BJ (cell line): ENCODE data around the gene SPEF1. TPM values are rescaled to one million over a fixed set of nuclear protein-coding genes. Genes with fewer than 3 reads are reported as not detected.
"Not testable (repeated sequence)": the region's sequence is repeated elsewhere in the genome, so short reads cannot be mapped to it uniquely, and the experiment has no call there.

Source experiments
- CTCF ChIA-PET: fragments of 350-600 bp; formaldehyde crosslinking; extraction: SDS; loops from one replicate; lab custom pipeline; 2021; ENCODE audit warnings: antibody characterized with exemption, inconsistent platforms; lab: Yijun Ruan, JAX
- POLR2A ChIA-PET: fragments of 300-600 bp; sonication (Branson Sonifier 250); formaldehyde crosslinking; extraction: SDS; loops from one replicate; lab custom pipeline; 2021; ENCODE audit warnings: antibody characterized with exemption; lab: Charles Lee
- DNase-seq: peaks from one replicate; pipeline ENCODE4 v3.0.0-alpha.2; 2011; ENCODE audit warnings: low read depth
- H3K27me3 ChIP-seq: 2 replicates; pipeline ENCODE4 v1.6.0; 2011; ENCODE audit warnings: low read length; ENCODE audit not compliant: control insufficient read depth, insufficient read depth
- H3K36me3 ChIP-seq: 2 replicates; pipeline ENCODE4 v1.5.1; 2011; ENCODE audit warnings: low read length; ENCODE audit not compliant: control insufficient read depth, insufficient read depth
- H3K4me3 ChIP-seq: 2 replicates; pipeline ENCODE4 v1.5.1; 2011; ENCODE audit warnings: low read depth, mild to moderate bottlenecking, control low read depth, low read length
- CTCF ChIP-seq: IDR thresholded peaks from 2 replicates; pipeline ENCODE4 v1.5.1; 2011; ENCODE audit warnings: low read depth, mild to moderate bottlenecking, control low read depth, inconsistent platforms, low read length, moderate library complexity; ENCODE audit not compliant: insufficient read depth
- polyA plus RNA-seq: library from polyadenylated mRNA; depleted of rRNA; stranded (reverse); fragments of >200 nt; gene quantifications from 2 replicates; pipeline ENCODE4 v1.2.3, GENCODE V29; 2011

Gene SPEF1
- polyA plus RNA-seq, 1 experiment, result 0.17 TPM

- Histone ChIP-seq H3K4me3 (peak within 1 kb of the TSS; percentile 68), H3K27me3 (no peaks in the 10 kb centered on the region), H3K36me3 (peaks cover 18% of the 10 kb centered on the region)
- CTCF ChIA-PET, result interaction anchor here (0.8 to 2.9 kb wide), 7 partner anchors 9 to 24 kb away, joined by 3 to 28 read pairs (median 5); partner anchors contain the start of genes AP5S1, CENPB and SPEF1
- POLR2A ChIA-PET, result interaction anchor here (0.5 to 0.6 kb wide), 2 partner anchors 9 to 117 kb away, joined by 3 read pairs; no protein-coding TSS in a partner anchor
- peak; percentile 47 for TF ChIP-seq CTCF
- peak; percentile 51 for DNase-seq
Measured at GRCh38 chr20:3795511-3796468, 14.5 kb upstream of the SPEF1 start, which contains the start of gene CDC25B. Gene CDC25B, plus strand, starts transcription at chr20:3796310. Its CDS starts 222 bp downstream, at chr20:3796532.

- Histone ChIP-seq H3K4me3 (peak overlapping the region; percentile 68), H3K27me3 (no peaks in the 10 kb centered on the region), H3K36me3 (peaks cover 12% of the 10 kb centered on the region)
- no peak for TF ChIP-seq CTCF
- DNase-seq, result no peak
- ChIA-PET CTCF (interaction anchor here (2.6 to 2.9 kb wide), 2 partner anchors 8 to 25 kb away, joined by 10 to 28 read pairs; partner anchors contain the start of genes AP5S1 and CENPB), POLR2A (interaction anchor here (0.5 kb wide), 1 partner anchor 15 kb away, joined by 11 read pairs; no protein-coding TSS in a partner anchor)
Measured at GRCh38 chr20:3794701-3795420, 13.6 kb upstream of the SPEF1 start.

DNA sequence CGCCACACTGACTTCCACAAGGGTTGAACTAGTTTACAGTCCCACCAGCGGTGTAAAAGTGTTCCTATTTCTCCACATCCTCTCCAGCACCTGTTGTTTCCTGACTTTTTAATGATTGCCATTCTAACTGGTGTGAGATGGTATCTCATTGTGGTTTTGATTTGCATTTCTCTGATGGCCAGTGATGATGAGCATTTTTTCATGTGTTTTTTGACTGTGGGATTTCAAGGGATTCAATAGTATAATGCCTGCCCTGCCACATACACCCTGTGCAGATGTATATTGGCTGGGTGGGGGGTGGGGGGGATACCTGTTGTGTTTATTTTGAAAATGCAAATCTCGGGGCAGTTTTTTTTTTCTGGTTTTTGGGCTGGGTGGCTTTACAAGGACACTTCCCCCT is 12.9 kb upstream of the SPEF1 start:
- POLR2A ChIA-PET, result not testable (repeated sequence)

DNA sequence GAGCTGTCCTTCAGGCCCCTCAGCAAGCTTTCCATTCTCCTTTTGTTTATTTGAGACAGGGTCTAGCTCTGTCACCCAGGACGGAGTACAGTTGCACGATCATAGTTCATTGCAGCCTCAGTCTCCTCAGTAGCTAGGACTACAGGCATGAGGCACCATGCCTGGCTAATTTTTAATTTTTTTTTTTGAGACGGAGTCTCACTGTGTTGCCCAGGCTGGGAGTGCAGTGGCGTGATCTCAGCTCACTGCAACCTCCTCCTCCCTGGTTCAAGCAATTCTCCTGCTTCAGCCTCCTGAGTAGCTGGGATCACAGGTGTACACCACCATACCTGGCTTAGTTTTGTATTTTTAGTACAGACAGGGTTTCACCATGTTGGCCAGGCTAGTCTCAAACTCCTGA is 8.0 kb upstream of the SPEF1 start:
- POLR2A ChIA-PET, H3K27me3 ChIP-seq, H3K36me3 ChIP-seq, DNase-seq, H3K4me3 ChIP-seq: not testable (repeated sequence)
- CTCF ChIA-PET, result interaction anchor here (0.6 to 12.0 kb wide), 3 partner anchors 13 to 64 kb away, joined by 3 to 248 read pairs (median 3); partner anchors contain the start of gene AP5S1

More for the DNA sequence above, 12.9 kb upstream of the SPEF1 start:
- H3K27me3 ChIP-seq, H3K36me3 ChIP-seq, DNase-seq, H3K4me3 ChIP-seq: not testable (repeated sequence)
- CTCF ChIA-PET, result interaction anchor here (2.6 kb wide), 1 partner anchor 26 kb away, joined by 28 read pairs; the partner anchor contains the start of gene AP5S1

GRCh38 chr20:3788685-3789155 is 7.5 kb upstream of the SPEF1 start:
- no peak for TF ChIP-seq CTCF
- H3K4me3 ChIP-seq, result no peak overlapping the region
- ChIA-PET CTCF (interaction anchor here (3.8 to 12.0 kb wide), 2 partner anchors 29 to 66 kb away, joined by 21 to 248 read pairs; partner anchors contain the start of gene AP5S1), POLR2A (no interaction called here)
- peaks cover 2% of the 10 kb centered on the region; the same call in 1 of the 2 replicates for H3K36me3 ChIP-seq
- no peak for DNase-seq
- no peaks in the 10 kb centered on the region for H3K27me3 ChIP-seq
